HFF-Myc (cell line): Measurements from ENCODE around the gene PALLD.

Source experiments
- DNase-seq: peaks from one replicate; pipeline ENCODE4 v3.0.0-alpha.2; 2011; ENCODE audit warnings: low read depth; ENCODE audit errors: extremely low read depth
- H3K4me3 ChIP-seq: replicated peaks from 2 replicates; pipeline ENCODE4 v1.5.1; 2011; ENCODE audit warnings: low read depth, mild to moderate bottlenecking, control low read depth, low read length
- TF ChIP-seq, protein P1 (sequence below): IDR thresholded peaks from 2 replicates; pipeline ENCODE4 v1.5.1; 2012; ENCODE audit warnings: mild to moderate bottlenecking, low read depth, low read length, control low read depth; ENCODE audit errors: missing control alignments

The PALLD gene

DNA sequence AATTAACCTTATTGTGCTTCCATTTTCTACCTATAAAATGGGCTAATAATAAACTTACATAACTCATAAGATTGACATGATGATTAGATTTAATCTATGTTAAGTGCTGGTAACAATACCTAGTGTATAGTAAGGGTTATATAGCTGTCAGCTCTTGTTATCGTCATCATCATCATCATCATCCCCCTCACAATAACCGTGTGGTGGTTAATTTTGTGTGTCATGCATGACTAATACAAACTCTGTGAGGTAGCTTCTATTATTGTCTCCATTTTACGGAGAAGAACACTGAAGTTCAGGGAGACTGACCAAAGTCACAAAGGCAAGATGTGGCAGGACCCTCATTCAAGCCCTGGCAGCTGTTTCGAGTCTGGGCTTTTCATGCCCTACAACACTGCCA lies 211.3 kb downstream of the PALLD start:
- no peak overlapping the region for H3K4me3 ChIP-seq
- DNase-seq, result no peak
- TF ChIP-seq, protein P1, sequence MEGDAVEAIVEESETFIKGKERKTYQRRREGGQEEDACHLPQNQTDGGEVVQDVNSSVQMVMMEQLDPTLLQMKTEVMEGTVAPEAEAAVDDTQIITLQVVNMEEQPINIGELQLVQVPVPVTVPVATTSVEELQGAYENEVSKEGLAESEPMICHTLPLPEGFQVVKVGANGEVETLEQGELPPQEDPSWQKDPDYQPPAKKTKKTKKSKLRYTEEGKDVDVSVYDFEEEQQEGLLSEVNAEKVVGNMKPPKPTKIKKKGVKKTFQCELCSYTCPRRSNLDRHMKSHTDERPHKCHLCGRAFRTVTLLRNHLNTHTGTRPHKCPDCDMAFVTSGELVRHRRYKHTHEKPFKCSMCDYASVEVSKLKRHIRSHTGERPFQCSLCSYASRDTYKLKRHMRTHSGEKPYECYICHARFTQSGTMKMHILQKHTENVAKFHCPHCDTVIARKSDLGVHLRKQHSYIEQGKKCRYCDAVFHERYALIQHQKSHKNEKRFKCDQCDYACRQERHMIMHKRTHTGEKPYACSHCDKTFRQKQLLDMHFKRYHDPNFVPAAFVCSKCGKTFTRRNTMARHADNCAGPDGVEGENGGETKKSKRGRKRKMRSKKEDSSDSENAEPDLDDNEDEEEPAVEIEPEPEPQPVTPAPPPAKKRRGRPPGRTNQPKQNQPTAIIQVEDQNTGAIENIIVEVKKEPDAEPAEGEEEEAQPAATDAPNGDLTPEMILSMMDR, result no peak

DNA sequence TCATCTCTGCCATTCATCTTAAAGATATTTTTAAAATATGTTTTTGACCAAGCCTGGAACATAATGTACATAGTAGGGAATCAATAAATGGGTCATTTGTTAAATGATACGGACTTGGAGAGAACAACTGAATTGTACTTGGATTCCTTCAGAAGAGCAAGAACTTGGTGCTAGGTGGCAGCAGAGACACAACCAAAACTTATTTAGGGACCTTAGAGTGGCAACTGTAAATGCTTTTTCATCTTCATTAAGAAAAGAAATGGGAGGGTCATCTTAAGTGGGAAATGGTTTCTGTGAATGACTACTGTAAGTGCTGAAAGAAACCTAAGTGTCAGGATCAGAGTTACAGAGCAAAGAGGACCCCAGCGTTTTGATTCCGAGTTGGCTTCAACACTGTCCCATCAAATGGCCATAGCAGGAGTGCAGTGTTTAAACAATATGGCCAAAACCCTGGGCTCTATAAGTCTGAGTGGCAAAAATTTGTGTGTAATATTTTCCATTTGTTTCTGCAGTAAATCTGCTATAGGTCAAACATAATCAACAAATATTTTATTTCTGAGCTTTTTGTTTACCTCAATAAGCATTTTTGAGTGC lies 213.6 kb downstream of the PALLD start:
- DNase-seq, result peak; percentile 47
- no peak overlapping the region for H3K4me3 ChIP-seq
- TF ChIP-seq, protein P1, result peak; percentile 57

DNA sequence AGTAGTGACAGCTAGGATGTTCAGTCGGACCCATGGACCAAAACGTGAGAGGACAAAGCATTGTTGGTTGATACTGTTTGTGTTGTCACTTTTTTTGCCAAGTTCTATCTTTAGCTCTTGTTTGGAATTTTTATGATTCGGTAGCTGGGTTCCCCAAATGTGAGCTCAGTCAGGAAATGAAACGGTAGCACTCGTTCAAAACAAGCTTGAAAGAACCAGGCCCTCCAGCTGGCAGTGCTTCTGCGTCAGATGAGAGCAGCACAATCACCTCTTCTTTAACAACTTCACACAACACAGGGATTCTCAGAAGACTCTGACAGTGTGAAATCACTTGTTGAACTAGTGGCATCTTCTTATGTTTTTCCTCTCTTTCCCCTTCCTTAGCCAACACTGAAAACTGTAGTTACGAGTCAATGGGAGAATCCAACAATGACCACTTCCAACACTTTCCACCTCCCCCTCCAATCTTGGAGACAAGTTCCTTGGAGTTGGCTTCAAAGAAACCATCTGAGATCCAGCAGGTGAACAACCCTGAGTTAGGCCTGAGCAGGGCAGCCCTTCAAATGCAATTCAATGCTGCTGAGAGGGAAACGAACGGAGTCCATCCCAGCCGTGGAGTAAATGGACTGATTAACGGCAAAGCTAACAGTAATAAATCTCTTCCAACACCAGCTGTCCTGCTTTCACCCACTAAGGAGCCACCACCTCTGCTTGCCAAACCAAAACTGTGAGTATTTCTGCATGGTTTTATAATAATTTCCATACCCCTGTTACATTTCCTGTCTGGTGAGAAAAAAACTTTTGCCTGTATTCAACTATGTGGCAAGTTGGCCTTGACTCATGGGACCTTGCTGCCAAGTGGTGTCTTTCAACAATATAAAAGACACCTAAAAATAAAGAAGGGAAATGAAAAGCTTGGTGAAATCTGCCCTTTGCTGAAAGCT lies 214.6 kb downstream of the PALLD start:
- no peak for DNase-seq
- TF ChIP-seq, protein P1, result no peak
- H3K4me3 ChIP-seq, result no peak overlapping the region

DNA sequence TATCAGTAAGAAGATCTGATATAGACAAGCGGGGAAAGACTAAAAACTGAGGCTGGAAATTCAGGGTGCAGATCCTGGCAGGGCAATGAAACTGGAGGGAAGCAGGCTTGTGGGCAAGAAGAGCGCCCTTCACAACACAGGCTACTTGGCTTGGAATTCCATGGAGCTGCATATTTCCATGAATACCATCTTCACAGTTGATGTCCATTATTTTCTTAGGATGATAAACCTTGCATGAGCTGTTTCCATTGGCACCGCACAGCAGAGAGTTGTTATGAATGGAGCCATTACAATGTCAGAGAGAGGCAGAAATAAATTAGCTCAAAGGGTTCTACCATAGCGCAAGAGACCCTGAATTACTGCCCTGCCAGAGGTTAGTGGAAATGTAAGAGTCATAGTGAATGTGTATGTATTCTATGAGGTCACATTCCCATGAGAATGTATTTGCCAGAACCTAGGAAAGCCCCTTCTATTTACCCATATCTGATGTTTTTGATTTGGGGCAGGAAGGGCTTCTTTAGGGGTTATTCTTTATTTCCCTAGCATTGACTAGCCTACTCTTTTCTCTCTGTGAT lies 215.6 kb downstream of the PALLD start:
- H3K4me3 ChIP-seq, result no peak overlapping the region
- TF ChIP-seq, protein P1, result no peak
- no peak for DNase-seq

DNA sequence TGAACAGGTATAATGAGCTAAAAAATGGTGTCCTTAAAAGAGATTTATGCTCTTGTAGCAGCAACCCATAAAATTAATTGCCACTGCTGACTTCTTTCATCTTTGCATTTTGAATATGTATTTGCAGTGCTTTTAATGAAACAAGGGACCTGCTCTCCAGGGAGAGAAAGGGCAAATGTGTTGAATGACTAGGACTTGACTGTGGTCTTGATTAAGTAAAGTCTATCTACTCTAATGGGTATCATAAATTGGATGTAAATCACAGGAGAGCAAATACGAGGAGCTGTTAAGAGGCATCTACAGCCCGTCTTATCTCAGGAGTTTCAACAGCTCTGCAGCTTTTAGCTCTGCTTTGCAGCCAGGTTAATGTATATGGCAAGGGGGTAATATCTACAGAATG lies 216.4 kb downstream of the PALLD start:
- H3K4me3 ChIP-seq, result no peak overlapping the region
- DNase-seq, result no peak
- TF ChIP-seq, protein P1, result no peak

DNA sequence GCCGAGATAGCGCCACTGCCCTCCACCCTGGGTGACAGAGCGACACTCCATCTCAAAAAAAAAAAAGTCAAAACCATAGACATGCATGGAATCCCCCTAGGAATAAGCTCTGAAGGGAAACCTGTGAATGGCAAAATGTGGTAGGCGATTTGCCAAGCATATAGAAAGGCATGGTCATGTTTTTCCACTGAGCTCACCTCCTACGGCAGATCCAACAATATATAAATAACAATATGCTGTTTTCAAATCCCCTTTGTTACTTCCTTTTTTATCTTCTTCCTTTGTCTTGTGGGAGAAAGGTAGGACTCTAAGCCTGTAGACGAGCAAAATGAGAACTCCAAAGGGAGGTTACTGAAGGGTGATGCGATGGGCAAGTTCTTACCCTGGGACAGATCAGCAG lies 219.0 kb downstream of the PALLD start:
- no peak for DNase-seq
- H3K4me3 ChIP-seq, result no peak overlapping the region
- TF ChIP-seq, protein P1, result no peak
